Activated naive CD4-positive, alpha-beta T cell treated with anti-CD3 and anti-CD28 coated beads, Interleukin-2, amount 50 U/mL, for 16 hours (primary cell): ENCODE data around the gene MED28.

ENCODE experiments used
- DNase-seq: peaks from one replicate; pipeline ENCODE4 v3.0.0-alpha.2; 2020

MED28 gene

GRCh38 chr4:17667653-17668201, 53.3 kb downstream of the MED28 start:
- DNase-seq: no peak

DNA sequence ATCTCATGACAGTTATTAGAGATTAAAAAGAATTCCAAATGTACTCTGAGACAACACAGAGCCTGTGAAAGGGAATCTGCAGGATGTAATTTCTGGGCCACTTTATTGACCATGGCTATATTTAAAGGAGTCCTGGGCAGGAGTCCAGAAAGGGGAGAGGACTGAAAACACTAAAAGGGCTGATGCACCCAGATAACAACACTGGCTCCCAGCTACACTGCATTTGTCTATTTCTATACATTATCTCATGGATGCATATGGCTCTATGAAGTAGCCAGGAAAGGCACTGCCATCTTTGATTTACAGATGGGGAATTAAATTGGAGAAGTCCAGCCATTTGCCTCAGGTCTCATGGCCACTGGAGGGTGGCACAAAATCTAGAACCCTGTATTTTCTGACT, 56.0 kb downstream of the MED28 start:
- DNase-seq: no peak

DNA sequence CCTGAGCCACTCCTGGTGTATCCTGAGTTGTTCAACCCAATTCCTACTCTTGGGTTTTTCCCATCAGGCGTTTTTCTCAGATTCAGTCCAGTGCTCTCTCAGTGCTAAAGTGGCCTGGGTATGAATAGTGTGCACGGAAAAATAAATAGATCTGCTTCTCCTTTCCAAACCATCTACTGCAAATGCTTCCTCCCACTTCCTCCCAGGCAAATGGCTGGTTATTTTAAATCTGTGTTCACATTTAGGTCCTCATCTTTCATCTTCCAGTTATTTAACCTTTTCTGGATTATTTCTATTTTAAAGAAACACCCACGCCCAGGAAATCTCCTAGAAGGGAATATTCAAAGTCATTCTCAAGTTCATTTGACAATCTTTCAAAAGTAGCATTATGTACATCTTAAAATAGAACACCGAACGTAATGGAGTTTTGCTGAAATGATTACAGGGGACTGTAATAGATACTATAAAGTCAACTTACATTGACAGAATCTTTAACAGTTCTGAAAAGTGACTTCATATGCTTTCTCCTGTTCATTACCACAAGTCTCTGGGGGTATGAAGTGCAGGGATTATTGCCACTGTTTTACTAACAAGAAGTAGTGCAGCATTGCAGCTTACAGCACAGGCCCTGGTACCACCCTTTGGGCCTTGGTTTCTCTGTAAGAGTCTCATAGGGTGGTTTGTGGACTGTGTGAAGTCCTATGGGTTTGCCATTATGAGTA, 66.3 kb downstream of the MED28 start:
- no peak for DNase-seq

- DNase-seq: no peak
Measured at GRCh38 chr4:17681281-17682221, 67.1 kb downstream of the MED28 start.

- DNase-seq: no peak
Measured at GRCh38 chr4:17682222-17682566, 67.8 kb downstream of the MED28 start.
